Measurements from ENCODE around the gene CACNA1H. TPM values are rescaled to one million over a fixed set of nuclear protein-coding genes. Genes with fewer than 3 reads are reported as not detected.

CACNA1H gene
- total RNA-seq, 2 experiments from 2014 or later: 0.27 to 0.34 TPM

GRCh38 chr16:1123525-1124230, 29.2 kb upstream of the CACNA1H start:
- Mint-ChIP-seq H3K27ac (no peak overlapping the region), H3K4me3 (no peak overlapping the region), H3K9me3 (no peaks in the 10 kb centered on the region), H3K4me1 (ENCODE audit: low read depth) (no peaks in the 10 kb centered on the region), H3K27me3 (no peaks in the 10 kb centered on the region), H3K36me3 (ENCODE audit: low read depth) (no peaks in the 10 kb centered on the region)
- TF ChIP-seq CTCF (IDR thresholded peaks at IDR 0.05): no peak
- no peak for ATAC-seq
- intact Hi-C loops (cut with micrococcal nuclease): no loop called here
- DNase-seq: no peak
- ChIA-PET CTCF (no interaction called here), POLR2A (no interaction called here)

GRCh38 chr16:1124291-1124690, 28.6 kb upstream of the CACNA1H start:
- H3K4me1 Mint-ChIP-seq (ENCODE audit: low read depth): no peaks in the 10 kb centered on the region
- no peaks in the 10 kb centered on the region for H3K27me3 Mint-ChIP-seq
- TF ChIP-seq CTCF (IDR thresholded peaks at IDR 0.05): no peak
- no peak overlapping the region for H3K4me3 Mint-ChIP-seq
- CTCF ChIA-PET: no interaction called here
- ATAC-seq: no peak
- H3K9me3 Mint-ChIP-seq: no peaks in the 10 kb centered on the region
- POLR2A ChIA-PET: no interaction called here
- DNase-seq: no peak
- H3K36me3 Mint-ChIP-seq (ENCODE audit: low read depth): no peaks in the 10 kb centered on the region
- H3K27ac Mint-ChIP-seq: no peak overlapping the region
- intact Hi-C loops (cut with micrococcal nuclease): no loop called here

- DNase-seq (no peak), ATAC-seq (no peak)
- Mint-ChIP-seq H3K36me3 (ENCODE audit: low read depth) (no peaks in the 10 kb centered on the region), H3K27ac (no peak overlapping the region), H3K27me3 (no peaks in the 10 kb centered on the region), H3K4me1 (ENCODE audit: low read depth) (no peaks in the 10 kb centered on the region), H3K9me3 (no peaks in the 10 kb centered on the region), H3K4me3 (no peak overlapping the region)
- ChIA-PET POLR2A (no interaction called here), CTCF (interaction anchor here (0.9 kb wide), 1 partner anchor 68 kb away, joined by 3 read pairs; no protein-coding TSS in a partner anchor)
- intact Hi-C loops (cut with micrococcal nuclease): no loop called here
- TF ChIP-seq CTCF (IDR thresholded peaks at IDR 0.05): no peak
Measured at GRCh38 chr16:1124795-1125194, 28.1 kb upstream of the CACNA1H start.

- Mint-ChIP-seq H3K9me3 (no peaks in the 10 kb centered on the region), H3K4me1 (ENCODE audit: low read depth) (no peaks in the 10 kb centered on the region), H3K27ac (no peak overlapping the region), H3K4me3 (no peak overlapping the region), H3K36me3 (ENCODE audit: low read depth) (no peaks in the 10 kb centered on the region), H3K27me3 (no peaks in the 10 kb centered on the region)
- intact Hi-C loops (cut with micrococcal nuclease): no loop called here
- POLR2A ChIA-PET: no interaction called here
- ATAC-seq (peak; percentile 70), DNase-seq (peak; percentile 56)
- CTCF ChIA-PET: interaction anchor here (0.9 kb wide), 1 partner anchor 68 kb away, joined by 3 read pairs; no protein-coding TSS in a partner anchor
- TF ChIP-seq CTCF (IDR thresholded peaks at IDR 0.05): no peak
Measured at GRCh38 chr16:1125471-1125870, 27.4 kb upstream of the CACNA1H start.

GRCh38 chr16:1126044-1126443, 26.9 kb upstream of the CACNA1H start:
- intact Hi-C loops (cut with micrococcal nuclease): no loop called here
- ChIA-PET CTCF (no interaction called here), POLR2A (no interaction called here)
- Mint-ChIP-seq H3K4me3 (no peak overlapping the region), H3K36me3 (ENCODE audit: low read depth) (no peaks in the 10 kb centered on the region), H3K27me3 (no peaks in the 10 kb centered on the region), H3K4me1 (ENCODE audit: low read depth) (no peaks in the 10 kb centered on the region), H3K27ac (no peak overlapping the region), H3K9me3 (no peaks in the 10 kb centered on the region)
- no peak for DNase-seq
- TF ChIP-seq CTCF (IDR thresholded peaks at IDR 0.05): no peak
- no peak for ATAC-seq

Measured in activated CD8-positive, alpha-beta T cell treated with anti-CD3 and anti-CD28 coated beads for 36 hours (primary cell).